B cell (primary cell): Measurements from ENCODE around the gene VPS9D1. TPM values are rescaled to one million over a fixed set of nuclear protein-coding genes. Genes with fewer than 3 reads are reported as not detected.
A peak's percentile ranks its signal among the peaks of the same experiment; 100 is the strongest.

ENCODE experiments used
- ATAC-seq: fragments of 200-7000 bp; cut with Tn5 transposase; one replicate; pipeline ENCODE4 v1.10.0; 2021; ENCODE audit warnings: low read depth, mild to moderate bottlenecking, moderate number of reproducible peaks, moderate library complexity
- CTCF ChIA-PET: fragments of 350-600 bp; sonication (Branson Sonifier 250); formaldehyde crosslinking; loops from one replicate; lab custom pipeline; 2021; ENCODE audit warnings: antibody characterized with exemption, inconsistent platforms; lab: Charles Lee
- POLR2A ChIA-PET: fragments of 350-600 bp; sonication (Branson Sonifier 250); formaldehyde crosslinking; loops from one replicate; lab custom pipeline; 2021; ENCODE audit warnings: antibody characterized with exemption; lab: Charles Lee
- DNase-seq: peaks from one replicate; pipeline ENCODE4 v3.0.0; 2013
- H2AFZ ChIP-seq: 2 replicates; pipeline ENCODE4 v1.6.1; 2012; ENCODE audit warnings: mild to moderate bottlenecking, low read depth, low read length; ENCODE audit not compliant: insufficient read depth, poor library complexity, severe bottlenecking
- H3K27ac ChIP-seq, 2 donors: 1 replicate in 1 of 2; 2 replicates in 1 of 2; pipeline ENCODE4 v1.5.1; 2012 to 2013; ENCODE audit warnings: low read length in 2 of 2, mild to moderate bottlenecking in 2 of 2, moderate library complexity in 1 of 2
- H3K27me3 ChIP-seq, 4 experiments: fragments of 200-600 bp in 1 of 4; sonication (generic) in 1 of 4; replicated peaks in 1 of 4; 1 replicate in 2 of 4; 2 replicates in 2 of 4; pipeline versions ENCODE4 v1.6.1 to v1.7.0; 2013 to 2016; ENCODE audit warnings: low read length in 3 of 4, mild to moderate bottlenecking in 2 of 4, mixed read lengths in 1 of 4, moderate library complexity in 1 of 4; ENCODE audit not compliant: insufficient read depth in 4 of 4, control insufficient read depth in 3 of 4; ENCODE audit errors: control extremely low read depth in 1 of 4
- H3K36me3 ChIP-seq, 2 experiments: replicated peaks in 1 of 2; 1 replicate in 1 of 2; 2 replicates in 1 of 2; pipeline versions ENCODE4 v1.6.1 to v1.7.1; 2013; ENCODE audit warnings: low read length in 1 of 2; ENCODE audit not compliant: insufficient read depth in 2 of 2, control insufficient read depth in 1 of 2; ENCODE audit errors: control extremely low read depth in 1 of 2, extremely low read depth in 1 of 2
- H3K4me1 ChIP-seq, 2 donors: fragments of 200-600 bp in 1 of 2; sonication (generic) in 1 of 2; 1 replicate in 1 of 2; 2 replicates in 1 of 2; pipeline versions ENCODE4 v1.5.1 to v1.6.1; 2013 to 2017; ENCODE audit warnings: low read length in 2 of 2; ENCODE audit not compliant: control insufficient read depth in 2 of 2, insufficient read depth in 2 of 2
- H3K4me2 ChIP-seq: replicated peaks from 2 replicates; pipeline ENCODE3; 2012; ENCODE audit warnings: mild to moderate bottlenecking, low read depth, low read length; ENCODE audit not compliant: poor library complexity, severe bottlenecking
- H3K4me3 ChIP-seq, 5 experiments: fragments of 200-600 bp in 1 of 5; sonication (generic) in 1 of 5; 1 replicate in 3 of 5; 2 replicates in 2 of 5; pipeline versions ENCODE4 v1.5.1 to v1.7.0; 2011 to 2016; ENCODE audit warnings: low read length in 4 of 5, mild to moderate bottlenecking in 4 of 5, low read depth in 2 of 5, control low read depth in 1 of 5, moderate library complexity in 1 of 5; ENCODE audit not compliant: insufficient read depth in 1 of 5; ENCODE audit errors: control extremely low read depth in 1 of 5, extremely low read depth in 1 of 5
- H3K79me2 ChIP-seq: fragments of 200-600 bp; sonication (generic); one replicate; pipeline ENCODE4 v1.6.0; 2016; ENCODE audit warnings: low read length; ENCODE audit not compliant: control insufficient read depth, insufficient read depth
- H3K9ac ChIP-seq: fragments of 200-600 bp; sonication (generic); 2 replicates; pipeline ENCODE4 v1.6.1; 2017; ENCODE audit warnings: mild to moderate bottlenecking, low read length, moderate library complexity
- H3K9me3 ChIP-seq, 3 donors: one replicate each; pipeline versions ENCODE4 v1.6.1 to v1.7.1; 2013; ENCODE audit warnings: low read length in 2 of 3; ENCODE audit not compliant: control insufficient read depth in 2 of 3, insufficient read depth in 1 of 3; ENCODE audit errors: control extremely low read depth in 1 of 3
- H4K20me1 ChIP-seq: 2 replicates; pipeline ENCODE4 v1.6.0; 2012; ENCODE audit warnings: mild to moderate bottlenecking, low read length; ENCODE audit not compliant: insufficient read depth, control insufficient read depth, poor library complexity, severe bottlenecking
- H3K27ac Mint-ChIP-seq: one replicate; pipeline ENCODE4 v1.8.0; 2021; ENCODE audit warnings: mixed read lengths
- H3K27me3 Mint-ChIP-seq: one replicate; pipeline ENCODE4 v1.8.0; 2021; ENCODE audit warnings: mixed read lengths
- H3K4me1 Mint-ChIP-seq: one replicate; pipeline ENCODE4 v1.8.0; 2021; ENCODE audit warnings: mixed read lengths
- H3K4me3 Mint-ChIP-seq: one replicate; pipeline ENCODE4 v1.8.0; 2021; ENCODE audit warnings: mixed read lengths
- H3K9me3 Mint-ChIP-seq: one replicate; pipeline ENCODE4 v1.8.0; 2022; ENCODE audit warnings: mixed read lengths; ENCODE audit not compliant: insufficient read depth
- CTCF ChIP-seq: fragments of 200-600 bp; IDR thresholded peaks from one replicate; pipeline ENCODE4 v1.8.0; 2022; ENCODE audit warnings: antibody characterized with exemption, mild to moderate bottlenecking
- EZH2 ChIP-seq: IDR thresholded peaks from 2 replicates; pipeline ENCODE4 v1.6.1; 2012; ENCODE audit warnings: borderline replicate concordance, low read depth, mild to moderate bottlenecking, moderate library complexity, low read length; ENCODE audit not compliant: insufficient read depth, poor library complexity, severe bottlenecking
- WGBS: methylation state at CpG from one replicate; pipeline ENCODE4 v1.1.5; 2013; ENCODE audit warnings: missing lambda C conversion rate; ENCODE audit not compliant: insufficient coverage; 5-methylcytosine and 5-hydroxymethylcytosine counted together
- intact Hi-C: fragments of 100-400 bp; cut with micrococcal nuclease; formaldehyde crosslinking; loops from one replicate; pipeline ENCODE4 v1.10.0; 2022
- polyA plus RNA-seq: library from polyadenylated mRNA; depleted of rRNA; stranded (reverse); fragments of >200 nt; gene quantifications from 2 replicates; pipeline ENCODE4 v1.2.3, GENCODE V29; 2012
- total RNA-seq, 2 donors: library from RNA; stranded (reverse); fragments of 120-200 nt in 1 of 2; gene quantifications; 1 replicate in 1 of 2; 2 replicates in 1 of 2; pipeline versions ENCODE4 v1.2.3 to v1.2.4, GENCODE V29; 2013 to 2022

Gene VPS9D1
- total and polyA plus RNA-seq, 2 donors (not counting 1 experiment from before 2014, with no cell fraction given) = 14.6 to 24.0 TPM

- ATAC-seq = no peak
- H2AFZ ChIP-seq = no peak overlapping the region
- H3K27ac ChIP-seq = no peak overlapping the region
- Mint-ChIP-seq H3K4me1 (peaks cover 4% of the 10 kb centered on the region), H3K4me3 (no peak overlapping the region), H3K27me3 (no peaks in the 10 kb centered on the region), H3K9me3 (no peaks in the 10 kb centered on the region), H3K27ac (no peak overlapping the region)
- H4K20me1 ChIP-seq = no peaks in the 10 kb centered on the region
- CTCF ChIA-PET = interaction anchor here (0.9 kb wide), 1 partner anchor 23 kb away, joined by 3 read pairs; no protein-coding TSS in a partner anchor
- WGBS = over 99% methylated on average over 16 of the region's 16 CpGs
- POLR2A ChIA-PET = no interaction called here
- no peak overlapping the region for H3K4me3 ChIP-seq
- H3K4me2 ChIP-seq = no peak overlapping the region
- H3K27me3 ChIP-seq = no peaks in the 10 kb centered on the region
- peaks cover 0 to 3% of the 10 kb centered on the region in 2 experiments for H3K36me3 ChIP-seq
- H3K79me2 ChIP-seq = no peaks in the 10 kb centered on the region
- H3K9ac ChIP-seq = no peak overlapping the region
- intact Hi-C loops = no loop called here
- no peaks in the 10 kb centered on the region for H3K9me3 ChIP-seq
- TF ChIP-seq CTCF (no peak), EZH2 (no peak)
- peaks cover 4 to 5% of the 10 kb centered on the region in 2 donors for H3K4me1 ChIP-seq
- DNase-seq = no peak
Measured at GRCh38 chr16:89770367-89770766, 49.7 kb upstream of the VPS9D1 start.

DNA sequence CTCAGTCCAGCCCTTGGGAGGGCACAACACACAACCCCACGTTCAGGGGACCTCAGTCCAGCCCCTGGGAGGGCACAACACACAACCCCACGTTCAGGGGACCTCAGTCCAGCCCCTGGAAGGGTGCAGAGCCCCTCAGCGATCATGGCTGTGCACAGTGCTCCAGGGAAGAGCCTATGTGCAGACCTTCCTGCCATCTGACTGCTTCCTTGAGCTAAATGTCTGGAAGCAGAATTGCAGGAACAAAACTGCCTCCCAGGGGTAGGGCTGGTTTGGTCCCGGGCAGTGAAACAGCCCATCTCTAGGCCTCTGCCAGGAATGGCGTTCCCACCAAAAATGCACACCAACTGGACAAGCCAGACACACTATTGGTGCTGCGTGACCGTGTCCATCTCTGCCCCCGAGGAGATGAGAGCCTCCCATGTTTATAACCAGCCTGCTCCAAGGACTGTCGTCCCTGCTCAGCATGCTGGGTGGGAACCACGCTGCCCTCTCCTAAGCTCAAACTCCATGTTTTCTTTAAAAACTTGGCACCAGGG, 44.7 kb upstream of the VPS9D1 start:
- Mint-ChIP-seq H3K4me3 (peak overlapping the region; percentile 95), H3K27me3 (no peaks in the 10 kb centered on the region), H3K9me3 (no peaks in the 10 kb centered on the region), H3K27ac (peak overlapping the region; percentile 97), H3K4me1 (peaks cover 45% of the 10 kb centered on the region)
- peaks cover 39% of the 10 kb centered on the region for H3K79me2 ChIP-seq
- peaks cover 36 to 49% of the 10 kb centered on the region in 2 donors for H3K4me1 ChIP-seq
- no peaks in the 10 kb centered on the region for H3K27me3 ChIP-seq
- no peaks in the 10 kb centered on the region for H3K9me3 ChIP-seq
- intact Hi-C loops = loop anchor here (2.0 to 10.0 kb wide), 3 partner anchors 43 to 61 kb away; partner anchors contain the start of genes FANCA and SPATA2L
- peak overlapping the region; percentile 77 for H3K9ac ChIP-seq
- peak overlapping the region; percentile 75 for H3K4me2 ChIP-seq
- WGBS = 63% methylated on average over 10 of the region's 10 CpGs
- POLR2A ChIA-PET = interaction anchor here (0.6 kb wide), 1 partner anchor 92 kb away, joined by 3 read pairs; no protein-coding TSS in a partner anchor
- H3K27ac ChIP-seq = peak overlapping the region; percentile 67 to 86
- H3K36me3 ChIP-seq = peaks cover 0 to 4% of the 10 kb centered on the region in 2 experiments
- TF ChIP-seq CTCF (no peak), EZH2 (no peak)
- ATAC-seq (no peak), DNase-seq (no peak)
- CTCF ChIA-PET = interaction anchor here (1.5 kb wide), 1 partner anchor 59 kb away, joined by 7 read pairs; no protein-coding TSS in a partner anchor
- peak overlapping the region in 4 of 5 experiments; percentile 45 to 76 (median 59) for H3K4me3 ChIP-seq
- peak overlapping the region; percentile 89 for H2AFZ ChIP-seq
- H4K20me1 ChIP-seq = no peaks in the 10 kb centered on the region
